ENCODE results near the gene MAGI2. TPM values are rescaled to one million over a fixed set of nuclear protein-coding genes. Genes with fewer than 3 reads are reported as not detected.
"Not testable (repeated sequence)": the region's sequence is repeated elsewhere in the genome, so short reads cannot be mapped to it uniquely, and the experiment has no call there.

The MAGI2 gene
- total and polyA plus RNA-seq, 9 donors = 7.1 to 20.4 (median 18.7) TPM

- intact Hi-C loops (cut with DNase I) = no loop called here
- Histone ChIP-seq H3K9me3 (no peaks in the 10 kb centered on the region), H3K4me1 (ENCODE audit: insufficient read depth) (no peaks in the 10 kb centered on the region), H3K27ac (no peak overlapping the region), H3K4me3 (no peak overlapping the region), H3K27me3 (no peaks in the 10 kb centered on the region), H3K36me3 (no peaks in the 10 kb centered on the region)
- no peak for TF ChIP-seq EP300 (IDR thresholded peaks at IDR 0.05)
- TF ChIP-seq CTCF (IDR thresholded peaks at IDR 0.05) = no peak
- TF ChIP-seq POLR2A (IDR thresholded peaks at IDR 0.05) = no peak
- no peak for DNase-seq
Measured at GRCh38 chr7:79084423-79084822, 369.0 kb downstream of the MAGI2 start.

GRCh38 chr7:79079919-79080554, 373.4 kb downstream of the MAGI2 start:
- H3K9me3 ChIP-seq = no peaks in the 10 kb centered on the region
- no peak for TF ChIP-seq CTCF (IDR thresholded peaks at IDR 0.05)
- TF ChIP-seq EP300 (IDR thresholded peaks at IDR 0.05) = no peak
- TF ChIP-seq POLR2A (IDR thresholded peaks at IDR 0.05) = no peak
- intact Hi-C loops (cut with DNase I) = no loop called here
- no peak overlapping the region for H3K4me3 ChIP-seq
- no peak for DNase-seq
- H3K4me1 ChIP-seq (ENCODE audit: insufficient read depth) = no peaks in the 10 kb centered on the region
- no peaks in the 10 kb centered on the region for H3K36me3 ChIP-seq
- H3K27ac ChIP-seq = no peak overlapping the region
- 53 to 67% (median 64%) methylated on average over 4 of the region's 4 CpGs for WGBS, 3 donors
- H3K27me3 ChIP-seq = no peaks in the 10 kb centered on the region

GRCh38 chr7:79078273-79078672, 375.2 kb downstream of the MAGI2 start:
- H3K4me1 ChIP-seq (ENCODE audit: insufficient read depth) = no peaks in the 10 kb centered on the region
- TF ChIP-seq EP300 (IDR thresholded peaks at IDR 0.05) = no peak
- TF ChIP-seq CTCF (IDR thresholded peaks at IDR 0.05) = no peak
- TF ChIP-seq POLR2A (IDR thresholded peaks at IDR 0.05) = no peak

GRCh38 chr7:79071187-79071586, 382.3 kb downstream of the MAGI2 start:
- H3K4me3 ChIP-seq; DNase-seq; H3K27ac ChIP-seq; H3K4me1 ChIP-seq (ENCODE audit: insufficient read depth); H3K9me3 ChIP-seq; H3K27me3 ChIP-seq; intact Hi-C loops (cut with DNase I); H3K36me3 ChIP-seq: not testable (repeated sequence)
- WGBS, 3 donors = 73 to 91% (median 75%) methylated on average over 5 of the region's 5 CpGs

More at GRCh38 chr7:79078273-79078672, 375.2 kb downstream of the MAGI2 start:
- no peak for DNase-seq
- 67 to 86% (median 77%) methylated on average over 1 of the region's 1 CpG for WGBS, 3 donors
- Histone ChIP-seq H3K4me3 (no peak overlapping the region), H3K27me3 (no peaks in the 10 kb centered on the region), H3K36me3 (no peaks in the 10 kb centered on the region), H3K27ac (no peak overlapping the region), H3K9me3 (no peaks in the 10 kb centered on the region)
- intact Hi-C loops (cut with DNase I) = no loop called here

- H3K27me3 ChIP-seq = no peaks in the 10 kb centered on the region
- no peak overlapping the region for H3K27ac ChIP-seq
- no peaks in the 10 kb centered on the region for H3K36me3 ChIP-seq
- intact Hi-C loops (cut with DNase I) = no loop called here
- H3K4me1 ChIP-seq (ENCODE audit: insufficient read depth) = no peaks in the 10 kb centered on the region
- no peaks in the 10 kb centered on the region for H3K9me3 ChIP-seq
- no peak for DNase-seq
- WGBS, 3 donors = 81 to 86% (median 84%) methylated on average over 3 of the region's 3 CpGs
- no peak overlapping the region for H3K4me3 ChIP-seq
- TF ChIP-seq CTCF (IDR thresholded peaks at IDR 0.05) (no peak), EP300 (IDR thresholded peaks at IDR 0.05) (no peak), POLR2A (IDR thresholded peaks at IDR 0.05) (no peak)
Measured at GRCh38 chr7:79064187-79064823, 389.2 kb downstream of the MAGI2 start.

Measured in ovary (tissue), 9 donors.